HEK293 (cell line): ENCODE measurements around the gene TMEM126B.

ENCODE experiments used
- CTCF ChIA-PET: fragments of 350-600 bp; formaldehyde crosslinking; extraction: SDS; loops from one replicate; lab custom pipeline; 2021; ENCODE audit warnings: antibody characterized with exemption; lab: Yijun Ruan, JAX
- POLR2A ChIA-PET: fragments of 300-600 bp; formaldehyde crosslinking; extraction: SDS; loops from one replicate; lab custom pipeline; 2020; ENCODE audit warnings: antibody characterized with exemption, inconsistent platforms; lab: Yijun Ruan, JAX
- H3K27ac ChIP-seq: fragments of 200-500 bp; sonication (Bioruptor generic); 2 replicates; pipeline ENCODE4 v1.5.1; 2014; ENCODE audit warnings: low read depth, low read length, control low read depth, inconsistent platforms; ENCODE audit errors: extremely low read depth
- H3K36me3 ChIP-seq, 2 experiments: fragments of 200-500 bp in 1 of 2; sonication (Bioruptor generic) in 1 of 2; 1 replicate in 1 of 2; 2 replicates in 1 of 2; pipeline ENCODE4 v1.5.1; 2014 to 2017; ENCODE audit warnings: inconsistent platforms in 2 of 2, low read length in 2 of 2; ENCODE audit not compliant: control insufficient read depth in 2 of 2, insufficient read depth in 1 of 2
- H3K4me1 ChIP-seq: fragments of 200-500 bp; sonication (Bioruptor generic); 2 replicates; pipeline ENCODE4 v1.5.1; 2014; ENCODE audit warnings: mild to moderate bottlenecking, low read length, inconsistent platforms; ENCODE audit not compliant: control insufficient read depth, insufficient read depth
- H3K4me3 ChIP-seq: 2 replicates; pipeline ENCODE4 v1.5.1; 2011; ENCODE audit warnings: low read depth, mild to moderate bottlenecking, control low read depth, low read length, moderate library complexity
- H3K9me3 ChIP-seq: fragments of 200-500 bp; sonication (Bioruptor generic); 2 replicates; pipeline ENCODE4 v1.5.1; 2014; ENCODE audit warnings: low read depth, low read length, inconsistent platforms; ENCODE audit not compliant: control insufficient read depth, insufficient read depth
- ATF2 ChIP-seq: fragments of 450-650 bp; formaldehyde crosslinking; IDR thresholded peaks from 2 replicates; pipeline ENCODE4 v1.5.1; 2016; ENCODE audit warnings: missing biosample characterization, missing genetic modification characterization, low read depth
- KLF7 ChIP-seq: fragments of 450-650 bp; formaldehyde crosslinking; IDR thresholded peaks from 2 replicates; pipeline ENCODE4 v1.5.1; 2016; ENCODE audit warnings: missing biosample characterization, missing genetic modification characterization, borderline replicate concordance
- MEIS1 ChIP-seq: sonication (generic); formaldehyde crosslinking; IDR thresholded peaks from 2 replicates; pipeline ENCODE4 v1.8.1; 2022; ENCODE audit warnings: missing genetic modification reagents, mild to moderate bottlenecking, borderline replicate concordance
- YY1 ChIP-seq: fragments of 450-650 bp; formaldehyde crosslinking; IDR thresholded peaks from 2 replicates; pipeline ENCODE4 v1.5.1; 2018; ENCODE audit warnings: missing biosample characterization, missing genetic modification characterization
- ZBTB49 ChIP-seq: fragments of 450-650 bp; formaldehyde crosslinking; IDR thresholded peaks from 2 replicates; pipeline ENCODE4 v1.5.1; 2016; ENCODE audit warnings: missing biosample characterization, missing genetic modification characterization, low read depth
- ZFP69B ChIP-seq: fragments of 450-650 bp; formaldehyde crosslinking; IDR thresholded peaks from 2 replicates; pipeline ENCODE4 v1.5.1; 2016; ENCODE audit warnings: missing biosample characterization, missing genetic modification characterization
- ZNF138 ChIP-seq: fragments of 450-650 bp; formaldehyde crosslinking; IDR thresholded peaks from 2 replicates; pipeline ENCODE4 v1.5.1; 2016; ENCODE audit warnings: missing biosample characterization, missing genetic modification characterization, borderline replicate concordance
- ZNF155 ChIP-seq: fragments of 450-650 bp; formaldehyde crosslinking; IDR thresholded peaks from 2 replicates; pipeline ENCODE4 v1.5.1; 2016; ENCODE audit warnings: missing biosample characterization, missing genetic modification characterization
- ZNF211 ChIP-seq: fragments of 450-650 bp; formaldehyde crosslinking; IDR thresholded peaks from 2 replicates; pipeline ENCODE4 v1.5.1; 2016; ENCODE audit warnings: low read depth, missing biosample characterization, missing genetic modification characterization
- ZNF280D ChIP-seq: fragments of 450-650 bp; formaldehyde crosslinking; IDR thresholded peaks from 2 replicates; pipeline ENCODE4 v1.5.1; 2016; ENCODE audit warnings: missing biosample characterization, missing genetic modification characterization
- ZNF324 ChIP-seq: fragments of 450-650 bp; formaldehyde crosslinking; IDR thresholded peaks from 2 replicates; pipeline ENCODE4 v1.5.1; 2016; ENCODE audit warnings: missing biosample characterization, missing genetic modification characterization
- ZNF354C ChIP-seq: fragments of 450-650 bp; formaldehyde crosslinking; IDR thresholded peaks from 2 replicates; pipeline ENCODE4 v1.5.1; 2016; ENCODE audit warnings: missing biosample characterization, missing genetic modification characterization, low read depth, borderline replicate concordance
- ZNF521 ChIP-seq: fragments of 450-650 bp; formaldehyde crosslinking; IDR thresholded peaks from 2 replicates; pipeline ENCODE4 v1.5.1; 2017; ENCODE audit warnings: missing biosample characterization, mild to moderate bottlenecking, missing genetic modification characterization
- ZNF548 ChIP-seq: fragments of 450-650 bp; formaldehyde crosslinking; IDR thresholded peaks from 2 replicates; pipeline ENCODE4 v1.5.1; 2016; ENCODE audit warnings: missing biosample characterization, missing genetic modification characterization
- ZNF571 ChIP-seq: fragments of 450-650 bp; formaldehyde crosslinking; IDR thresholded peaks from 2 replicates; pipeline ENCODE4 v1.5.0; 2017; ENCODE audit warnings: missing biosample characterization, missing genetic modification characterization
- ZNF654 ChIP-seq: fragments of 450-650 bp; formaldehyde crosslinking; IDR thresholded peaks from 2 replicates; pipeline ENCODE4 v1.5.1; 2016; ENCODE audit warnings: low read depth, missing biosample characterization, missing genetic modification characterization
- ZNF777 ChIP-seq: fragments of 450-650 bp; formaldehyde crosslinking; IDR thresholded peaks from 2 replicates; pipeline ENCODE4 v1.5.1; 2017; ENCODE audit warnings: missing biosample characterization, missing genetic modification characterization, borderline replicate concordance

The TMEM126B gene

GRCh38 chr11:85656777-85657176 lies 28.4 kb downstream of the TMEM126B start:
- ChIA-PET POLR2A (interaction anchor here (1.9 kb wide), 1 partner anchor 9 kb away, joined by 9 read pairs; the partner anchor contains the start of gene TMEM126A), CTCF (no interaction called here)
- H3K36me3 ChIP-seq, result peaks cover 25 to 83% of the 10 kb centered on the region in 2 experiments
- no peak overlapping the region for H3K4me3 ChIP-seq
- H3K27ac ChIP-seq, result no peak overlapping the region
- no peaks in the 10 kb centered on the region for H3K9me3 ChIP-seq
- no peaks in the 10 kb centered on the region for H3K4me1 ChIP-seq
- no peak for TF ChIP-seq ZFP69B (tag by site-specific recombination)
- TF ChIP-seq ZNF571 (tag by site-specific recombination), result no peak
- no peak for TF ChIP-seq YY1 (tag by site-specific recombination)
- TF ChIP-seq ZNF548 (tag by site-specific recombination), result no peak
- no peak for TF ChIP-seq ZNF138 (tag by site-specific recombination)
- no peak for TF ChIP-seq ZBTB49 (tag by site-specific recombination)

- POLR2A ChIA-PET, result interaction anchor here (1.9 kb wide), 1 partner anchor 10 kb away, joined by 9 read pairs; the partner anchor contains the start of gene TMEM126A
- Histone ChIP-seq H3K36me3 (peaks cover 25 to 92% of the 10 kb centered on the region in 2 experiments), H3K4me3 (no peak overlapping the region), H3K4me1 (no peaks in the 10 kb centered on the region), H3K27ac (no peak overlapping the region), H3K9me3 (no peaks in the 10 kb centered on the region)
- TF ChIP-seq ZNF354C (tag by site-specific recombination), result no peak
- TF ChIP-seq ZNF211, result no peak
- no peak for TF ChIP-seq ZNF324
- TF ChIP-seq ATF2 (tag by site-specific recombination), result no peak
- no peak for TF ChIP-seq ZNF654 (tag by site-specific recombination)
- no peak for TF ChIP-seq ZNF777 (tag by site-specific recombination)
- TF ChIP-seq KLF7 (tag by site-specific recombination), result no peak
- TF ChIP-seq ZNF280D (tag by site-specific recombination), result no peak
- TF ChIP-seq ZNF155, result no peak
- TF ChIP-seq MEIS1 (CRISPR knock-in tag), result no peak
- TF ChIP-seq ZNF521 (tag by site-specific recombination), result no peak
- CTCF ChIA-PET, result no interaction called here
Measured at GRCh38 chr11:85658180-85658579, 29.8 kb downstream of the TMEM126B start.
